ENCODE data around the gene ZFYVE9.
"Not testable (repeated sequence)": the region's sequence is repeated elsewhere in the genome, so short reads cannot be mapped to it uniquely, and the experiment has no call there.

Gene ZFYVE9

GRCh38 chr1:52141513-52142219 is at the start of gene ZFYVE9:
Gene ZFYVE9 (plus strand): TSS chr1:52142089. CDS start chr1:52233207, 91,118 bp downstream.
- peak; percentile 84 for DNase-seq

- not testable (repeated sequence) for DNase-seq
These were observed 47.6 kb upstream of the ZFYVE9 start for GRCh38 chr1:52094300-52094699.

GRCh38 chr1:52096216-52096615 is 45.7 kb upstream of the ZFYVE9 start:
- no peak for DNase-seq

- DNase-seq: no peak
These were observed 43.6 kb upstream of the ZFYVE9 start for GRCh38 chr1:52098139-52098871.

GRCh38 chr1:52102336-52103013 is 39.4 kb upstream of the ZFYVE9 start:
- DNase-seq: no peak

- DNase-seq: peak; percentile 13
These were observed 30.4 kb upstream of the ZFYVE9 start for GRCh38 chr1:52111492-52111891.

GRCh38 chr1:52112489-52112888 is 29.4 kb upstream of the ZFYVE9 start:
- no peak for DNase-seq

GRCh38 chr1:52119301-52120079 is 22.4 kb upstream of the ZFYVE9 start:
- DNase-seq: no peak

GRCh38 chr1:52122384-52122783 is 19.5 kb upstream of the ZFYVE9 start:
- DNase-seq: no peak

GRCh38 chr1:52123622-52124021 is 18.3 kb upstream of the ZFYVE9 start:
- no peak for DNase-seq

GRCh38 chr1:52125736-52126359 is 16.0 kb upstream of the ZFYVE9 start:
- DNase-seq: no peak

GRCh38 chr1:52127181-52128180 is 14.4 kb upstream of the ZFYVE9 start:
- peak; percentile 71 for DNase-seq

GRCh38 chr1:52139817-52140540 is 1.9 kb upstream of the ZFYVE9 start:
- DNase-seq: peak; percentile 24

- peak; percentile 49 for DNase-seq
These were observed 1.0 kb upstream of the ZFYVE9 start for GRCh38 chr1:52140633-52141512.

GRCh38 chr1:52142220-52143183 is 613 bp downstream of the ZFYVE9 start:
- peak; percentile 51 for DNase-seq

GRCh38 chr1:52145137-52145536 is 3.2 kb downstream of the ZFYVE9 start:
- no peak for DNase-seq

- not testable (repeated sequence) for DNase-seq
These were observed 8.6 kb downstream of the ZFYVE9 start for GRCh38 chr1:52150445-52150844.

GRCh38 chr1:52150946-52151345 is 9.1 kb downstream of the ZFYVE9 start:
- DNase-seq: no peak
